IPS-18a (cell line): ENCODE measurements around the gene BNIP1.

Experiments
- H3K27ac ChIP-seq: one replicate; pipeline ENCODE4 v1.5.1; 2013; ENCODE audit warnings: low read length
- H3K27me3 ChIP-seq: one replicate; pipeline ENCODE4 v1.6.1; 2013; ENCODE audit warnings: mild to moderate bottlenecking, low read length; ENCODE audit not compliant: control insufficient read depth, insufficient read depth
- H3K36me3 ChIP-seq: one replicate; pipeline ENCODE4 v1.6.1; 2013; ENCODE audit warnings: low read depth, low read length; ENCODE audit not compliant: control insufficient read depth
- H3K4me1 ChIP-seq: one replicate; pipeline ENCODE4 v1.6.1; 2013; ENCODE audit warnings: low read depth, low read length; ENCODE audit not compliant: control insufficient read depth
- H3K4me3 ChIP-seq: one replicate; pipeline ENCODE4 v1.5.1; 2013; ENCODE audit warnings: low read length
- H3K9ac ChIP-seq: one replicate; pipeline ENCODE4 v1.6.1; 2013; ENCODE audit warnings: mild to moderate bottlenecking, low read length, moderate library complexity
- H3K9me3 ChIP-seq: one replicate; pipeline ENCODE4 v1.6.1; 2013; ENCODE audit warnings: low read depth, low read length; ENCODE audit not compliant: control insufficient read depth

BNIP1 gene

DNA sequence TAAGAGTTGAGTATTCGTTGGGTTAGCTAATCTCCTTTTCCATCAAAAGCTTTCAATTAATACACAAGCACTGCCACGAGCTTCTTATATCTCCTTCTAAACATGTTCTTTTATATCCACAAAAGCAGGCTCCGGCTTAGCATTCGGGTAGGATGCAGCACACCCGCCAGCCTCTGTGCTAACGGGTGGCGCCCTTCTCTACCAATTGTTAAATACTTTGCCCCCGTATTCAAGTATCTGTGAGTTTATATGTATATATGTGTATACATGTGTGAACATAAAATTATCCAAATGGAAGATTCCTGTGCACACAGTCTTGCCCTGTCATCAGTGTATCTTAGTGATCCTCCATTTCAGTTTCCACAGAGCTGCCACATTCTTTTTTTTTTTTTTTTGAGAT, 27.8 kb downstream of the BNIP1 start:
- Histone ChIP-seq H3K36me3 (no peaks in the 10 kb centered on the region), H3K4me3 (no peak overlapping the region), H3K9ac (no peak overlapping the region), H3K9me3 (no peaks in the 10 kb centered on the region), H3K4me1 (peaks cover 6% of the 10 kb centered on the region), H3K27me3 (no peaks in the 10 kb centered on the region), H3K27ac (no peak overlapping the region)

DNA sequence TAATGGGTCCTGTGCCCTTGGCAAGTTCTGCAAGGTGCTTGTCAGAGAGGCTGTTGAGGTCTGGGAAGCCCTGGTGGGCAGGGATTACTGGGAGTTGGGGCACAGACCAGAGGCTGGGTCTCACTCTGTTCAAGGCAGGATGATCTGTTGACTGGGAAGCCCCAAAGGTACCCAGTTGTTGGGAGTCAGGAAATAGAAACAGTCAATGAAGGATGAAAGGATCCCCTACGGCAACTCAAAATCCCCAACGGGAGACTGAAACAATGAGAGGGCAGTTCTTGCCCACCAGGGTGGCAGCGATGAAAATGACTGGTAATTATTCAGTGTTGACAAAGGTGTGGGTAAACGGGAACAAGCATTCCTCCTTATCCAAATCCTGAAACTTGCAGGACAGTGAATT, 31.2 kb downstream of the BNIP1 start:
- H3K36me3 ChIP-seq, result no peaks in the 10 kb centered on the region
- no peaks in the 10 kb centered on the region for H3K27me3 ChIP-seq
- H3K27ac ChIP-seq, result no peak overlapping the region
- no peak overlapping the region for H3K9ac ChIP-seq
- peaks cover 6% of the 10 kb centered on the region for H3K4me1 ChIP-seq
- H3K9me3 ChIP-seq, result no peaks in the 10 kb centered on the region
- H3K4me3 ChIP-seq, result no peak overlapping the region

DNA sequence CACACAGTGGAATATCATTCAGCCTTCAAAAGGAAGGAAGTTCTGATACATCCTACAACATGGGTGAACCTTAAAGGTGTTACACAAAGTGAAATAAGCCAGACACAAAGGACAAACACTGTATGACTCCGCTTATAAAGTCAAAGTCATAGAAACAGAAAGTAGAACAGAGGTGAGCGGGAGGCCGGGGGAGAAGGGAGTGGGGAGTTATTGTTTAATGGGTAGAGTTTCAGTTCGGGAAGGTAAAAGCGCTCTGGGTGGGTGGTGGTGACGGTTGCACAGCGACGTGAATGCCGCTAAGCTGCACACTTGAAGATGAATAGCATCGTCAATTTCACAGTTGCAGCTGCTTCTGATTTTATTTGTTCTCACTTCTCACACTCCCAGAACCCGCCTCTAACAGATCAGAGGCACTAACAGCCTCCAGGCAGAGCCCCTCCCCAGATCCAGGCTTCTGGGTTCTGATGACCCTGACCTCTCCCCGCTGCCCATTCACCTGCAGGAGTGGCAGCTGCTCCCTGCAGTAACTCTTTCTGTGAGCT, 34.1 kb downstream of the BNIP1 start:
- Histone ChIP-seq H3K36me3 (no peaks in the 10 kb centered on the region), H3K9me3 (no peaks in the 10 kb centered on the region), H3K9ac (no peak overlapping the region), H3K27ac (no peak overlapping the region), H3K4me3 (no peak overlapping the region), H3K4me1 (peaks cover 6% of the 10 kb centered on the region), H3K27me3 (no peaks in the 10 kb centered on the region)

DNA sequence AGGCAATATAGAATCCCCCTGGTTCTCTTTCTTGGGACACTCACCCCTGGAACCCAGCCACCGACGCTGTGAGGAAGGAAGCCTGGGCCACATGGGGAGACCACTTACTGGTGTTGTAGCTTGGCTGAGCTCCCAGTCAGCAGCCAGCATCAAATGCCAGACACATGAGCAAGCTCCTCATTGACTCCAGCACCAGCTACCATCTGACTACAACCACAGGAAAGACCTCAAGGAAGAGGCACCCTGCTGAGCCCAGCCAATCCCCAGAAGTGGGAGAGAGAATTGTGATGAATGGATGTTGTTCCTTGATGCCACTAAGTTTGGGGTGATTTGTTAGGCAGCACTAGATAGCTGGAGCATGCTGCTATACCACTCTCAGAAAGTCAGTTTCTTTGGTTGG, 36.0 kb downstream of the BNIP1 start:
- Histone ChIP-seq H3K36me3 (no peaks in the 10 kb centered on the region), H3K27ac (no peak overlapping the region), H3K4me1 (peaks cover 5% of the 10 kb centered on the region), H3K9me3 (no peaks in the 10 kb centered on the region), H3K4me3 (no peak overlapping the region), H3K27me3 (no peaks in the 10 kb centered on the region), H3K9ac (no peak overlapping the region)

DNA sequence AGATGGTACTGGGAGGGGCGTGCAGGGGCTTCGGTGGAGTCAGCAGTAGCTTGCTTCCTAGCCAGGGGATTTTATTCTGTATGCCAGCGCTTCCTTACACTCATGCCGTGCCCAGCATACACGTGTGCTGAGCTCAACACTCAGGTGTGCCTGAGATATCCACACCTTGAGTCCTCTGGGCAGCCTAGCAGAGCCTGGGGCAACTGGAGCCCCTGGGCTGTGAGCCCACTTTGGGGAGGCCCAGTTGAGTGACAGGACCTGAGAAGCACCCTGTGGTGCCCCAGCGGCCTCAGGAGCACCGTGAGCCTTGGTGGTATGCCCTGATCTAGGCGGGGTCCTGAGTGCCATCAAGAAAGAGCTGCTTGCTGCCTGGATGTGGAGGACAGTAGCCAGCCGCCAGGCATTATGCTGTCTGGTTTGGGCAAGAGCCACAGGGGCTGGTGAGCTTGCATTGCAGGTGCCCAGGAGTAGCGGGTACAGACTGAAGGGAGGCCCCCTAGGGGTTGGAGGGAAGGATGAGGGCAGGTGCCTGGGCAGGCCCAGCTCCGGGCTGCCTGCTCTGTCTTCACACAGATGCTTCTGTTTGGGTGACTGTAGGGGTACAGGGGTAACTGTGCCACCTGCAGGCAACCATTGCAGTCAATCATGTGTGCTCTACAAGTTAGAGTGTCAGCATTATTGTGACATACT, 42.9 kb downstream of the BNIP1 start:
- no peak overlapping the region for H3K4me3 ChIP-seq
- H3K9me3 ChIP-seq, result no peaks in the 10 kb centered on the region
- no peaks in the 10 kb centered on the region for H3K4me1 ChIP-seq
- H3K36me3 ChIP-seq, result no peaks in the 10 kb centered on the region
- H3K27me3 ChIP-seq, result no peaks in the 10 kb centered on the region
- no peak overlapping the region for H3K27ac ChIP-seq
- no peak overlapping the region for H3K9ac ChIP-seq

DNA sequence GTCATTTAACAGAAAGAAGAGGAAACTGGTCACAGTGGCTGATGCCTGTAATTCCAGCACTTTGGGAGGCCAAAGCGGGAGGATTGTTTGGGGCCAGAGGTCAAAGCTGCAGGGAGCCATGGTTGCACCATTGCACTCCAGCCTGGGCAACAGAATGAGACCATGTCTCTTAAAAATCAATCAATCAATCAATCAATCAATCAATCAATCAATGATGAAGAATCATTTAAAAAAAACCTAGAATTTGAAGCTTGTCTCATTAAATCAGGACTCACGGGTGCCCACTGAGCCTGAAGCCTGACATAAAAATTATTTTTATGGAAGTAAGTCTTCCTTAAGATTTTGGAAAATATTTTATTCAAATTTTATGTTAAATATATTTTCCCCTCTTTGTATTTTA, 43.9 kb downstream of the BNIP1 start:
- H3K4me3 ChIP-seq, result no peak overlapping the region
- no peaks in the 10 kb centered on the region for H3K27me3 ChIP-seq
- H3K27ac ChIP-seq, result no peak overlapping the region
- H3K4me1 ChIP-seq, result no peaks in the 10 kb centered on the region
- H3K9me3 ChIP-seq, result no peaks in the 10 kb centered on the region
- no peaks in the 10 kb centered on the region for H3K36me3 ChIP-seq
- H3K9ac ChIP-seq, result no peak overlapping the region

DNA sequence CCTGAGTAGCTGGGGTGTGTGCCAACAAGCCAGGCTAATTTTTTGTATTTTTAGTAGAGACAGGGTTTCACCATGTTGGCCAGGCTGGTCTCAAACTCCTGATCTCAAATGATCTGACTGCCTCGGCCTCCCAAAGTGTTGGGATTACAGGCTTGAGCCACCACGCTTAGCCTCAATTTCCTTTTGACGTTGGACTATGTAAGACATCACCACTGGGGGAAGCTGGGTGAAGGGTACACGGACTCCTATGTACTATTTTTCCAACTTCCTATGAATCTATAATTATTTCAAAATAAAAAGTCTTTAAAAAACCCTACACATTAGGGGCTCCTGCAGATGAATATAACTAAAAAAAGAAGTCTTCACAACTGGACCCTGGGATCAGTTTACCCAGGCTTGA, 46.7 kb downstream of the BNIP1 start:
- no peaks in the 10 kb centered on the region for H3K9me3 ChIP-seq
- H3K27me3 ChIP-seq, result no peaks in the 10 kb centered on the region
- no peak overlapping the region for H3K27ac ChIP-seq
- no peaks in the 10 kb centered on the region for H3K4me1 ChIP-seq
- no peak overlapping the region for H3K4me3 ChIP-seq
- no peaks in the 10 kb centered on the region for H3K36me3 ChIP-seq
- no peak overlapping the region for H3K9ac ChIP-seq

DNA sequence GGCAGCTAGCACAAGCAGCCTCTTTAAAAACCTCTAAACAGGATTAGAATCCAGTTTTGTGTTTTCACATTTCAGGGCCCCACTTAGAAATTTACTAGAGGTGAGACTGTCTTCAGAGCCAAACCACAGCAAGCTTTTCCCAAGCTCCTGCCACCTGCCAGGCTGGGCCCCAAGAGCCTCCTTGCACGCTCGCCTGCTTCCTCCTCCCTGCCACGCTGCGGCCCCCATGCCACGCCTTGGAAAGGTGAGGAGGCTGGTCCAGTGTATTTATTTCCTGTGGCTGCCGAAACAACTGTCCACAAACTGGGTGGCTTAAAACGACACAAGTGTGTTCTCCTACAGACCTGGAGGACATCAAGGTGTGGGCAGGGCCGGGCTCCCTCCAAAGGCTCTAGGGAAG, 47.2 kb downstream of the BNIP1 start:
- Histone ChIP-seq H3K27me3 (no peaks in the 10 kb centered on the region), H3K4me3 (no peak overlapping the region), H3K27ac (no peak overlapping the region), H3K4me1 (no peaks in the 10 kb centered on the region), H3K9me3 (no peaks in the 10 kb centered on the region), H3K36me3 (no peaks in the 10 kb centered on the region), H3K9ac (no peak overlapping the region)

DNA sequence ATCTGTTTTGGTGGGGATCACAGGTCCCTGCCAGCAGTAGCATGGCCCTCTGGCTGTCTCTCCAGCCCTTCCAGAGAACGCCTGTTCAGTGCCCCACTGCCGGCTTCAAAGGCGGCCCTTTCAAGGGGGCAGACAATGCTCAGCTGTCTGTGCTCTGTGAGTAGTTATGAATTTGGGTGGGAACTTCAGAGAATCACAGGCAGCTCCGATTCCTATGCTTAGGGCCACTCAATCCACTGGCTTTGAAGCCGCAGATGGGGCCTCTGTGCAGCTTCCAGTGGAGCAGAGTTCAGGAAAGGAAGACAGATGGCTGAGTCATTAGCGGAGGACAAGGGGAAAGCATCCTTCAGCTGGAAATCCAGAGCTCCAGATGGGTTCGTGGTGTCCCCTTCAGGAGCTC, 48.2 kb downstream of the BNIP1 start:
- no peak overlapping the region for H3K4me3 ChIP-seq
- no peak overlapping the region for H3K27ac ChIP-seq
- no peaks in the 10 kb centered on the region for H3K9me3 ChIP-seq

DNA sequence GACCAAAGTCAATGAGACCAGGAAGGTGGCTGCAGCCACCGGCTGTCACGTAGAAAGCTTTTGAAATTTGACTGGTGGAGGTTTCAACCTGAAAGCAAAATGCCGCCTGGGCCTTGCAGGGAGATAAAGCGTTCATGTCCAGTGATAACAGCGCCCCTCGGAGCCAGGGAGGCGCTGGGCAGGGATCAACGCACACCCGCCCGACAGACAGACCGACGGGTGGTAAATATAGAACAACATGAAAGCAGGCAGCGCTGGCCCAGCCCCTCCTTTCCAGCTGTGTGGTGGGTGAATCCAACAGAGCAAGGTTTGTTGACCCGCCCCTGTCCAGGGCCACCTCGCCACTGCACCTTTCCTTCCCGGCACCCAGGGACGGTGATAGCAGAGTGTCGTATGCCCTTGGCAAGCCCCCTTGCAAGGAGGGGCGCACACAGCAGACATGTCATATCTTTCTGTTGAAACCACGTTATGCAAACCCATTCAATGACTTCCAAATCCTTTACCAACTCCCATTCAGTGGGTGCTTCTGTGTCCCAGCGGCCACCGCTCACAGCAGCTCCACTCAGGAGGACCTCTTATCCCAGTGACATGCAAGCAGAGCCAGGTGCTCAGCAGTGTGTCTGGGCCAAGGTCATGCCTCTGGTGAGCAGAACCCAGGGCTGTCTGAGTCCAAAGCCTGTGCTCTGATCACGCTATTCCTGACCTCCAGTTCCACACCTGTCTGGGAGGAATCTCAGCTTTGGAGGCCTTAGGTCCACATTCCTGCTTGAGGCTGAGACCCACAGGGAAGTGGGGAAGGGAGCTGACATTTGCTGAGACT, 52.0 kb downstream of the BNIP1 start:
- H3K27me3 ChIP-seq, result no peaks in the 10 kb centered on the region
- H3K9ac ChIP-seq, result no peak overlapping the region
- no peaks in the 10 kb centered on the region for H3K4me1 ChIP-seq
- H3K9me3 ChIP-seq, result peaks cover 3% of the 10 kb centered on the region
- no peak overlapping the region for H3K27ac ChIP-seq
- no peaks in the 10 kb centered on the region for H3K36me3 ChIP-seq
- no peak overlapping the region for H3K4me3 ChIP-seq

More for the DNA sequence above, 48.2 kb downstream of the BNIP1 start:
- H3K9ac ChIP-seq, result no peak overlapping the region
- H3K36me3 ChIP-seq, result no peaks in the 10 kb centered on the region
- H3K27me3 ChIP-seq, result no peaks in the 10 kb centered on the region
- H3K4me1 ChIP-seq, result no peaks in the 10 kb centered on the region

DNA sequence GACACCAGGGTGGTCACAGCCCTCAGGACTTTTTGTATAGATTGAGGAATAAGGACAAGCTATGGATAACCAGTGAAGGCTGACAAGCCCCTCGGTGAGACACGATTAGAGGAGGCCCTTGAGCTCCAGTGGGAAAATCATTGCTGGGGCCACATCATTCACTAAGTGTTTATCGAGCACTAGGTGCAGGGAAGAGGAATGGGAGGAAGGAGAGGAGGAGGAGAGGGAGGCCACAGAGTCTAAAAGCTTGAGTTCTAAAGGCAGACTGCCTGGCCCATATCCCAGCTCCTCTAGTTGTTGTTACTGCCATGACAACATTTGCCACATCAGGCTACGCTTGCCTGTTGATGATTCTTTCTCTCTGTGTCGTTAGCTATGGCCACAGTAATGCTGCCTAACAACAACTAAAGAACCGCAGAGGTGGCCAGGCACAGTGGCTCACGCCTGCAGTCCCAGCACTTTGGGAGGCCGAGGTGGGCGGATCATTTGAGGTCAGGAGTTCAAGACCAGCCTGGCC, 53.1 kb downstream of the BNIP1 start:
- H3K27ac ChIP-seq, result no peak overlapping the region
- no peak overlapping the region for H3K4me3 ChIP-seq
- H3K4me1 ChIP-seq, result no peaks in the 10 kb centered on the region
- peaks cover 8% of the 10 kb centered on the region for H3K27me3 ChIP-seq
- H3K36me3 ChIP-seq, result no peaks in the 10 kb centered on the region
- H3K9me3 ChIP-seq, result peaks cover 3% of the 10 kb centered on the region
- no peak overlapping the region for H3K9ac ChIP-seq
